Testis (tissue), 3 donors: Measurements from ENCODE around the gene RHOT1. TPM values are rescaled to one million over a fixed set of nuclear protein-coding genes. Genes with fewer than 3 reads are reported as not detected.
"Not testable (repeated sequence)": the region's sequence is repeated elsewhere in the genome, so short reads cannot be mapped to it uniquely, and the experiment has no call there.

ENCODE experiments used
- DNase-seq: peaks from one replicate; pipeline ENCODE4 v3.0.0-alpha.2; 2019
- H3K27ac ChIP-seq, 2 donors: fragments of 200-600 bp; sonication (generic); one replicate each; pipeline ENCODE4 v1.5.1; 2019
- H3K27me3 ChIP-seq: fragments of 200-600 bp; sonication (generic); one replicate; pipeline ENCODE4 v1.5.1; 2019
- H3K36me3 ChIP-seq: fragments of 200-600 bp; sonication (generic); one replicate; pipeline ENCODE4 v1.5.1; 2017; ENCODE audit warnings: low read depth; ENCODE audit errors: missing control alignments
- H3K4me1 ChIP-seq: fragments of 200-600 bp; sonication (generic); one replicate; pipeline ENCODE4 v1.5.1; 2019
- H3K4me3 ChIP-seq, 2 donors: fragments of 200-600 bp; sonication (generic); one replicate each; pipeline ENCODE4 v1.5.1; 2017 to 2019
- H3K9me3 ChIP-seq: fragments of 200-600 bp; sonication (generic); one replicate; pipeline ENCODE4 v1.5.1; 2017
- CTCF ChIP-seq, 3 experiments: fragments of 450-650 bp in 2 of 3; fragments of 200-600 bp in 1 of 3; sonication (generic) in 1 of 3; IDR thresholded peaks; one replicate each; pipeline ENCODE4 v1.5.1; 2016 to 2019; ENCODE audit warnings: antibody characterized with exemption in 3 of 3, mild to moderate bottlenecking in 2 of 3, moderate library complexity in 1 of 3
- POLR2A ChIP-seq: fragments of 450-650 bp; IDR thresholded peaks from one replicate; pipeline ENCODE4 v1.6.1; 2017; ENCODE audit warnings: antibody characterized with exemption, mild to moderate bottlenecking, moderate library complexity
- WGBS, 2 donors: methylation state at CpG; one replicate each; pipeline ENCODE4 v1.1.5; 2018; 5-methylcytosine and 5-hydroxymethylcytosine counted together
- intact Hi-C: fragments of 100-400 bp; cut with DNase I; formaldehyde crosslinking; loops from one replicate; pipeline ENCODE4 v1.15.1; 2023; ENCODE audit warnings: low total_unique reads
- polyA plus RNA-seq: library from polyadenylated mRNA; stranded (reverse); fragments of 350-450 nt; fragmentation: Illumina TruSeq; extraction: RNeasy Lipid Tissue Mini Kit (QIAGEN cat#74804); gene quantifications from one replicate; pipeline ENCODE4 v1.2.3, GENCODE V29; 2014; ENCODE audit warnings: low read depth, low replicate concordance; ENCODE audit not compliant: insufficient read depth
- total RNA-seq, 2 donors: library from RNA; depleted of rRNA; stranded (reverse); fragments of >200 nt; gene quantifications; one replicate each; pipeline ENCODE4 v1.2.3, GENCODE V29; 2016

The RHOT1 gene
- total and polyA plus RNA-seq, 3 donors from 2014 or later: 42.6 to 60.6 (median 51.3) TPM

- no peak overlapping the region for H3K4me3 ChIP-seq
- H3K27me3 ChIP-seq: no peaks in the 10 kb centered on the region
- H3K4me1 ChIP-seq: peaks cover 14% of the 10 kb centered on the region
- TF ChIP-seq CTCF (IDR thresholded peaks at IDR 0.05): no peak
- no peak for TF ChIP-seq POLR2A
- H3K27ac ChIP-seq: no peak overlapping the region
- H3K9me3 ChIP-seq: no peaks in the 10 kb centered on the region
- intact Hi-C loops: no loop called here
- WGBS, 2 donors: 37 to 45% methylated on average over 7 of the region's 7 CpGs
- H3K36me3 ChIP-seq: no peaks in the 10 kb centered on the region
- DNase-seq: no peak
These were observed 119.1 kb downstream of the RHOT1 start for GRCh38 chr17:32261417-32261736.

GRCh38 chr17:32261936-32262510, 119.7 kb downstream of the RHOT1 start:
- intact Hi-C loops: no loop called here
- peaks cover 10% of the 10 kb centered on the region for H3K4me1 ChIP-seq
- DNase-seq: no peak
- H3K9me3 ChIP-seq: no peaks in the 10 kb centered on the region
- TF ChIP-seq POLR2A (no peak), CTCF (IDR thresholded peaks at IDR 0.05) (no peak)
- no peak overlapping the region for H3K27ac ChIP-seq
- H3K27me3 ChIP-seq: no peaks in the 10 kb centered on the region
- H3K4me3 ChIP-seq: no peak overlapping the region
- WGBS, 2 donors: 72 to 76% methylated on average over 13 of the region's 13 CpGs
- no peaks in the 10 kb centered on the region for H3K36me3 ChIP-seq

- H3K4me3 ChIP-seq, H3K27me3 ChIP-seq, DNase-seq, intact Hi-C loops, H3K36me3 ChIP-seq, H3K27ac ChIP-seq, H3K9me3 ChIP-seq, H3K4me1 ChIP-seq: not testable (repeated sequence)
- 91 to 94% methylated on average over 17 of the region's 17 CpGs for WGBS, 2 donors
These were observed 121.2 kb downstream of the RHOT1 start for GRCh38 chr17:32263515-32263914.

GRCh38 chr17:32264140-32264799, 122.0 kb downstream of the RHOT1 start:
- no peak for TF ChIP-seq POLR2A
- no peak for TF ChIP-seq CTCF (IDR thresholded peaks at IDR 0.05)
- intact Hi-C loops: no loop called here
- DNase-seq: no peak
- Histone ChIP-seq H3K36me3 (no peaks in the 10 kb centered on the region), H3K9me3 (no peaks in the 10 kb centered on the region), H3K4me1 (peaks cover 10% of the 10 kb centered on the region), H3K4me3 (no peak overlapping the region), H3K27ac (no peak overlapping the region), H3K27me3 (no peaks in the 10 kb centered on the region)
- WGBS, 2 donors: 60 to 66% methylated on average over 6 of the region's 6 CpGs

GRCh38 chr17:32264823-32265191, 122.5 kb downstream of the RHOT1 start:
- H3K4me1 ChIP-seq: peaks cover 10% of the 10 kb centered on the region
- intact Hi-C loops: no loop called here
- no peaks in the 10 kb centered on the region for H3K36me3 ChIP-seq
- H3K27ac ChIP-seq: no peak overlapping the region
- H3K9me3 ChIP-seq: no peaks in the 10 kb centered on the region
- 21 to 34% methylated on average over 8 of the region's 8 CpGs for WGBS, 2 donors
- H3K4me3 ChIP-seq: no peak overlapping the region
- TF ChIP-seq CTCF (IDR thresholded peaks at IDR 0.05) (no peak), POLR2A (no peak)
- no peaks in the 10 kb centered on the region for H3K27me3 ChIP-seq
- DNase-seq: no peak
